Body of pancreas (tissue), 4 donors: Measurements from ENCODE around the gene ASCC3. TPM values are rescaled to one million over a fixed set of nuclear protein-coding genes. Genes with fewer than 3 reads are reported as not detected.

Experiments used
- ATAC-seq: fragments of 150-250 bp; one replicate; pipeline ENCODE4 v1.9.1; 2016
- DNase-seq, 4 donors: peaks; one replicate each; pipeline ENCODE4 v3.0.0-alpha.2; 2019
- H3K27ac ChIP-seq, 4 donors: fragments of 200-600 bp; sonication (generic); 1 replicate in 3 of 4; 2 replicates in 1 of 4; pipeline versions ENCODE4 v1.5.1 to v1.6.1; 2016 to 2019; ENCODE audit warnings: mild to moderate bottlenecking in 1 of 4, mixed read lengths in 1 of 4, moderate library complexity in 1 of 4
- H3K27me3 ChIP-seq, 2 donors: fragments of 200-600 bp; sonication (generic); one replicate each; pipeline ENCODE4 v1.6.0; 2016; ENCODE audit warnings: mild to moderate bottlenecking in 1 of 2
- H3K36me3 ChIP-seq, 2 donors: fragments of 200-600 bp; sonication (generic); replicated peaks in 1 of 2; 2 replicates each; pipeline ENCODE4 v1.5.1; 2016; ENCODE audit warnings: low read depth in 2 of 2; ENCODE audit not compliant: insufficient read depth in 1 of 2
- H3K4me1 ChIP-seq: fragments of 200-600 bp; sonication (generic); one replicate; pipeline ENCODE4 v1.6.0; 2016
- H3K4me3 ChIP-seq, 2 donors: fragments of 200-600 bp; sonication (generic); 1 replicate in 1 of 2; 2 replicates in 1 of 2; pipeline ENCODE4 v1.5.1; 2016 to 2019
- H3K9me3 ChIP-seq, 3 donors: fragments of 200-600 bp; sonication (generic); 1 replicate in 2 of 3; 2 replicates in 1 of 3; pipeline ENCODE4 v1.5.1; 2016
- CTCF ChIP-seq, 7 experiments: fragments of 450-650 bp in 4 of 7; fragments of 200-600 bp in 3 of 7; sonication (generic) in 3 of 7; IDR thresholded peaks; one replicate each; pipeline ENCODE4 v1.5.1; 2016 to 2019; ENCODE audit warnings: antibody characterized with exemption in 7 of 7
- POLR2A ChIP-seq, 3 donors: fragments of 450-650 bp; IDR thresholded peaks; one replicate each; pipeline ENCODE4 v1.6.1; 2016; ENCODE audit warnings: antibody characterized with exemption in 3 of 3, mild to moderate bottlenecking in 2 of 3
- WGBS, 2 donors: methylation state at CpG; one replicate each; pipeline ENCODE4 v1.1.5; 2017; 5-methylcytosine and 5-hydroxymethylcytosine counted together
- intact Hi-C: fragments of 100-400 bp; cut with DNase I; formaldehyde crosslinking; loops from one replicate; pipeline ENCODE4 v1.15.1; 2023
- total RNA-seq, 2 donors: library from RNA; depleted of rRNA; stranded (reverse); fragments of >200 nt; gene quantifications; one replicate each; pipeline ENCODE4 v1.1.0, GENCODE V29; 2016

The ASCC3 gene
- total RNA-seq, 2 donors from 2014 or later: 16.8 to 26.5 TPM

DNA sequence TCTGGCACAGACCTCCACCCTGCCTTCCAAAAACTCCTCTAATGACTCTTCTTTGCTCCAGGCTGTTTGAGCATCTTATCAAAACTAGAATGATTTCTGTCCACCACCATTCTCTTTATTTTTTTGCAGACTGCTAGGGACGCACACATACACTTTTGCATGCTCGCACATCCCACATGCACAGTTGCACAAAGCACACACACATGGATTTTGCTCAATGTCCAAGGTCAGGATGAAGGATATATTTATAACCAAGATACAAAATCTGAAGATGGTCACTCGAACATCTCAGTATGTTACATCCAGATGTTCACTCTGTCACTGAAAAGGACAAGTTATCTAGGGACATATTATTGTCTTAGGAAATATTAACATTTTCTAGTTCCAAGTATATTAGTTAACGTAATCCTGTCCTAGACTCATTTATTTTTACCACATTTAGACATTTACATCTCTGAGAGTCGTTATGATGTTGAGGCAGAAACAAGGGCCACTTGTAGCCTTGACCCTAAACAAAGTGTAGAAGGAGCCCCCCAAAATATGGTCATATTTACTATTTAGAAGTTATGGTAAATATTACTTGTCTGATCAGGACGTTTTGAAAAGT lies 413.0 kb downstream of the ASCC3 start:
- H3K4me3 ChIP-seq: no peak overlapping the region
- DNase-seq (no peak), ATAC-seq (no peak)
- peaks cover 0 to 21% of the 10 kb centered on the region in 2 donors for H3K27me3 ChIP-seq
- H3K36me3 ChIP-seq: no peaks in the 10 kb centered on the region
- WGBS, 2 donors: 59 to 68% methylated on average over 6 of the region's 6 CpGs
- H3K4me1 ChIP-seq: peaks cover 11% of the 10 kb centered on the region
- no peaks in the 10 kb centered on the region for H3K9me3 ChIP-seq
- H3K27ac ChIP-seq: no peak overlapping the region
- TF ChIP-seq CTCF (IDR thresholded peaks at IDR 0.05) (no peak), POLR2A (IDR thresholded peaks at IDR 0.05) (no peak)
- intact Hi-C loops: no loop called here

GRCh38 chr6:100467129-100468015 lies 413.8 kb downstream of the ASCC3 start:
- H3K4me1 ChIP-seq: peaks cover 11% of the 10 kb centered on the region
- TF ChIP-seq POLR2A (IDR thresholded peaks at IDR 0.05) (no peak), CTCF (IDR thresholded peaks at IDR 0.05) (no peak)
- H3K9me3 ChIP-seq: no peaks in the 10 kb centered on the region
- intact Hi-C loops: no loop called here
- no peak overlapping the region for H3K27ac ChIP-seq
- no peaks in the 10 kb centered on the region for H3K36me3 ChIP-seq
- H3K27me3 ChIP-seq: peaks cover 0 to 21% of the 10 kb centered on the region in 2 donors
- 63 to 71% methylated on average over 45 to 48 of the region's 49 CpGs for WGBS, 2 donors
- H3K4me3 ChIP-seq: no peak overlapping the region
- DNase-seq (no peak), ATAC-seq (no peak)

- H3K27me3 ChIP-seq: peaks cover 0 to 21% of the 10 kb centered on the region in 2 donors
- TF ChIP-seq CTCF (IDR thresholded peaks at IDR 0.05) (no peak), POLR2A (IDR thresholded peaks at IDR 0.05) (no peak)
- ATAC-seq: no peak
- H3K36me3 ChIP-seq: no peaks in the 10 kb centered on the region
- WGBS, 2 donors: 37 to 67% methylated on average over 21 of the region's 21 CpGs
- H3K9me3 ChIP-seq: no peaks in the 10 kb centered on the region
- no peak overlapping the region for H3K4me3 ChIP-seq
- peak overlapping the region in 3 of 4 donors; percentile 78 to 84 (median 79) for H3K27ac ChIP-seq
- DNase-seq: no peak
- H3K4me1 ChIP-seq: peaks cover 11% of the 10 kb centered on the region
- intact Hi-C loops: no loop called here
Observed at GRCh38 chr6:100466410-100467128, 414.6 kb downstream of the ASCC3 start.

DNA sequence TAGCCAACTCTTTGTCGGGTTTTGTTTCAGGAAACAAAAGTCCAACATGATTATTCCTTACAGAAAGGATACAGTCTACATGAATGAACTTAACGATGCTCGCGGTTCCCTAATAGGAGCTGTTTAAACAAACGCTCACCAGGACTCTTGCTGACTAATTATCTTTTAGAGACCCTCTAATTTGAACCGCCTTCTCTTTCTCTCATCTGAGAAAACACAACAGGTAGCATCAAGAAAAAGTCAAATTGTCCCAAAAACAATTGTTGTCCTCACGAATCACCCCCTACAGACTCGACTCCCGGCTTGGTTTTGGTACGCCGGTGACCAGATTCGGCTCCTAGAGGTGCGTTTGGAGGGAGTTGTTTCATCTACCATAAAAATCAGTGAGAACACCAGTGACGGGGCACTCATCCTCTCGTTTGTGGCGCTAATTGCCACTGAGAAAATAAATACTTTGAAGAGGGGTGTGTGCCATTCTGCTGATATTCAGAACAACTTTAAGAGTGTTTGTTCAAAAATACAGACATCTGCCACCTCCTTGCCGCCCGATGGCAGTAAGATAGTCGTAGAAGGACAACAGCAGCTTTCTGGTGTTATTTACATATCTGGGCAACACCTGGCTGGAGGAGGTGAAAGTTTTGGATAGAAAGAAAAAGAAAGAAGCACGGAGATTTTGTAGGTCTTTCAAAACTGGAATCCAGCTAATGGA lies 415.3 kb downstream of the ASCC3 start:
- TF ChIP-seq CTCF (IDR thresholded peaks at IDR 0.05): no peak
- no peak for TF ChIP-seq POLR2A (IDR thresholded peaks at IDR 0.05)
- Histone ChIP-seq H3K36me3 (no peaks in the 10 kb centered on the region), H3K27ac (peak overlapping the region in 3 of 4 donors; percentile 78 to 84 (median 79)), H3K4me1 (peaks cover 16% of the 10 kb centered on the region), H3K9me3 (no peaks in the 10 kb centered on the region), H3K27me3 (peaks cover 0 to 27% of the 10 kb centered on the region in 2 donors), H3K4me3 (no peak overlapping the region)
- DNase-seq: no peak
- intact Hi-C loops: no loop called here
- ATAC-seq: no peak
- WGBS, 2 donors: 29 to 61% methylated on average over 20 of the region's 20 CpGs
